Fibroblast of gingiva (primary cell): ENCODE results near the gene ENAH.

Experiments used
- DNase-seq: peaks from one replicate; pipeline ENCODE4 v3.0.0-alpha.2; 2011; ENCODE audit warnings: low read depth

The ENAH gene

GRCh38 chr1:225453797-225454648 is 198.9 kb downstream of the ENAH start:
- DNase-seq = no peak

- no peak for DNase-seq
Observed at GRCh38 chr1:225451840-225452515, 200.9 kb downstream of the ENAH start.

DNA sequence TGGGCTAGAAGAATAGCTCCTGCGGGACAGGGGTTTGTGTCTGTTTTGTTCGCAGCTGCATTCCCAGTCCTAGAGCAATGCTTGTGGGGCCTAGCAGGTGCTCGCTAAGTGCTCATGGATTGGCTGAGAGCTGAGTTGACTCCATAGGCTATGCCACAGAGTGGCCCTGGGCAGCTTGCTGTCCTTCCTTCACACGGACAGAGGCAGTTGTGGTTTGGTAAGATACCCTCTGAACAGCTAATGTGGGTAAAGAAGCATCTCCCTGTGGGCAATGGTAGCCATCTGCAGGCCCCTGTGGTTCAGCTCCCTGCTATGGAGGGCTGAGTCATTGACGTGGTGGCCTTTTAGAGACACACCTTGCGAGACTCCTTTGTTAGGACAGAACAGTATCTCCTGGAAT is 201.6 kb downstream of the ENAH start:
- no peak for DNase-seq

DNA sequence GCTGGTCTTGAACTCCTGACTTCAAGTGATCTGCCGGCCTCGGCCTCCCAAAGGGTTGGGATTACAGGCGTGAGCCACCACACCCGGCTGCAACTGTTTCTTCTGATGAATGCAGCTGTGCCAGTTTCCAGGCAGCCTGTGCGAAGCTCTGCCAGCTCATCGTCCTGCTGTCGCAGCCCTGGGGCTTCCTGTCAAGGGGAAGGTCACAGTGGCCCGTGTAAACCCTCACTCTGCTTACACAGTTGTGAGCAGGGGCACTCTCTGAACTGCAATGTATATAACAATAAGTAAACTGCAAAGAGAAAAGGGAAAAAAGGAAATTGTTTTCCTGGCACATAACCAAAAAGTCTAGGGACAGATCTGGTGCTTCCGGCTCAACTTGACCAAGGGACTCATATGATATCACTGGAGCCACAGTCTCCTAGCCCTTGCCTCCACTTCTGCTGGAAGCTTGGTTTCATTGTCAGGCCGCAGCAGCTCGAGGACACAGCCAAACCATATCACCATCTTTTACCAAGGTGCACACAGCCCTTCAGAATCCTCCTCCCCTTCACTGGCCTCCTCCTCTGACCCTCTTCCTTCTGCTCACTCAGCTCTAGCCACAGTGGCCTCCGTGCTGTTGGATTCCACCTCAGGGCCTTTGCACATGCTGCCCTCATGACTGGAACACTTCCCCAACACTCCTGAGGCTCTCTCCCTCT is 202.3 kb downstream of the ENAH start:
- no peak for DNase-seq

DNA sequence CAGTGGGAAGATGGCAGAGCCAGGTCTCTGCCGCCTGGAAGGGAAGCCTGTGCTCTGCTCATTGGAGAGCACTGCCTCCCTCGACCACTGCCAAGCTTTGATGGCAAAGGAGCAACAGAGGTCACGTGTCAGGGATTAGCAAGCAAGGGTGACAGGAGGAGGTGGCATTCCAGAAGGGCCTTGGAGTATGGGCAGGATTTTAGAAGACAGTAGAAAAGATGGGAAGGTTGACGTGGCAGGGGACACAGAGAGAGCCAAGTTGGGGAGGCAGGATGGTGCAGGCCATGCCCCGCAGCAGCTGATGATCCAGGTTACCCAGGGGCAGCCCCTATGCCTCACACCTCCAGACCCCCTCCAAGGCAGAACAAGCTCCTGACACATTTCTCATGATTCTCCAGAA is 203.1 kb downstream of the ENAH start:
- no peak for DNase-seq

- no peak for DNase-seq
Observed at GRCh38 chr1:225449261-225449660, 203.7 kb downstream of the ENAH start.

DNA sequence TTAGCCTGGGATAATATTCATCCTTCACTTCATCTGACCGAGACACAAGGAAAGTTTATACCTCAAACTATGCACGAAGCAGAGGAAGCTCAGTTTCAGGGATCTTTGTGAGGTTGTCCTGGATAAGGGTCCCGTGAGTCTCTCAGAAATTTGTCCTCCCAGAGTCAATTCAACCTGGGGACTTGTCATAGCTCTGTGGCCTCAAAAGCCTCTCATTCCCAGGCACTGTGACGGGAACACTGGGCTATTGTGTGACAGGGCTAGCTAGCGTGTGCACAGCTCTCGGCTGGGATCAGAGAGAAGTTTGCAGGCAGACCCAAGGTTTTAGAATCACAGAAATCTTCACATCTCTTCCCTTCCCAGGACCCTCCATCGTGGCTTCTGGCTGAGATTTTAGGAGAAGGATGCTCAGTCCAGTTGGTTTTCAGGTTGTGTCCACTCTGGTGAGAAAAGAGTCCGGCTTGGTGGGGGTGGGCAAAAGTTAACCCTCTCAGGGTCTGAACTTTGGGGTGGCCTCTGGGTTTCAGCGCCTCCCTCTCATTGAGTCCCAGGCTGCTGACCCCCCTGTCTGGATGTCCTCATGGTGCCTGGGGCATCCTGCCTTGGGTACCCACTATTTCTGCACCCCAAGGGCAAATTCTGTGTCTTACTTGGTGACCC is 204.6 kb downstream of the ENAH start:
- DNase-seq = no peak

DNA sequence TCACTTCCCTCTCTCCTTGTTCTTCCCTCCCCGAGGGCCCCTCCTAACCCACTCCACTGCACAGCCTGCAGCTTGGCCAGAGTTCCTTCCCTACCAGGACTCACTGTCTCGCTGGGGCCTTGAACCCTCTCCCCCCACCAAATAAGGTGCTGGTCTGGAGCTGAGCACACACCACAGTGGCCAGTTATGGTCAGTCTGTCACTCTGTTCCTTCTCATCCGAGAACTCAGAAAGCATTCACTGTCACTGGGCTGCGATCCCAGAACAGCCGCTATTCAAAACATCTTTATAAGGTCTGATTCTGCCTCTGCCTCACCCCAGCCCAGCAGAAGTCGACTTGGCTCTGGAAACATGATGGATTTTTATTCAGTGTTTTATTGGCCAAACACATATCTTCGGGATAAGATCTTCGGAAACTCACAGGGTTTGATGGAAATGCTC is 205.3 kb downstream of the ENAH start:
- peak; percentile 31 for DNase-seq

GRCh38 chr1:225446981-225447615 is 205.8 kb downstream of the ENAH start:
- no peak for DNase-seq

GRCh38 chr1:225446595-225446960 is 206.3 kb downstream of the ENAH start:
- no peak for DNase-seq

GRCh38 chr1:225445639-225446594 is 207.0 kb downstream of the ENAH start:
- DNase-seq = no peak

DNA sequence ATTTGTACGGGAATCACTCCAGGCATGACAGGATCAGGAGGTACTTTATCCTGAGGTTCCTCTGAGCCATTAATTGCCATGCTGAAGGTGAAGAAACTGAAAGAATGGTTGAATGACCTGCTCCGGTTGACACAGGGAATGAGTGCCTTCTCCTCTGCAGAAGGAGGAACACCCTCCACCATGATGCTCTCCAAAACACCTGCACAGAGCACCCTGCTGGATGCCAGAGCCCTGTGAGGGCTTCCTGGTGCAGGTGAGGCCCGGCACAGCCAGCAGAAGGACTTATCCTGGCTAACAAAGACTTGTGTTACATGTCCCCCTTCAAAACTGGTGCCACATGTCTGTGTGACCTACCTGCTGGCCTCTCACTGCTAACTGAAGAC is 210.8 kb downstream of the ENAH start:
- no peak for DNase-seq

DNA sequence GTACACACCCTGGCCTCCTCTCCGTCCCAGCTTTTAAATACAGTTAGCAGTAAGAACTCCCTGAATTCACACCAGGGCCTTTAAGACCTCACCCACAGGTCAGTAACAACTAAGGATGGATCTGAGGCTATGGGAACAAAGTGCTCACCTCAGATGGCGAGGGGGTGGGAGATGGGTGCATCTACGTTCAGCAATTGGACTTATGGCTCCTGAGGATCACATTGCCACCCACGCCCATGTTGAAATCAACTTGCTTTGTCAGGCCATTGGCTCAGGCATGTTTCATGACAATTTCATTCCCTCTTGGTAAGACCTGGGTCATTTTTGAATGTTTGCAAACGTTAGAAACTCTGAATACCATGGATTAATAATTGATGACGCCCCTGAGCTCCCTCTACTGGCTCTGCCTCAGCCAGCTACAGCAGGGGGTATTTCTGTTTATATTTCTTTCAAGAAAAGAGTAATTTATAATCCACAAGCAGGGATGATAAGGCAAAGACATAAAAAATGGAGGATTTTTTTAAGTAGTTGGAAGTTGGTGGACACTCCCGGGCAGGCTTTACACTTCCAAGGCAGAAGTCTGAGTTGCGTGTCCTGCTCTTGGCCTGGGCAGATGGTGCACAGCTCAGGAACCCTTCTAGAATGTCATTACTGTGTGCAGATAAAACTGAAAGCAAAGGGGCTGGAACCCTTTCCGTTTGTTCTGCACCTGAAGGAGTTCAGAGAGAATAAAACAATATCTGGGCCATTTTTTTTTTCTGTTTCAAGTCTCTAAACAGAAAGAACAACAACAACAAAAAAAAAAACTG is 211.4 kb downstream of the ENAH start:
- DNase-seq = no peak

GRCh38 chr1:225440380-225441221 is 212.3 kb downstream of the ENAH start:
- no peak for DNase-seq

- no peak for DNase-seq
Observed at GRCh38 chr1:225437710-225438437, 215.0 kb downstream of the ENAH start.
